SK-N-SH (cell line): ENCODE results near the gene DDIT3. TPM values are rescaled to one million over a fixed set of nuclear protein-coding genes. Genes with fewer than 3 reads are reported as not detected.

ENCODE experiments used
- CTCF ChIA-PET: fragments of 300-600, 350-600 bp; formaldehyde crosslinking; extraction: SDS; loops from one replicate; lab custom pipeline; 2021; lab: Yijun Ruan, JAX
- POLR2A ChIA-PET: fragments of 350-600 bp; sonication (Branson Sonifier 250); formaldehyde crosslinking; extraction: SDS; loops from one replicate; lab custom pipeline; 2020; ENCODE audit warnings: antibody characterized with exemption, inconsistent platforms; lab: Yijun Ruan, JAX
- DNase-seq: peaks from one replicate; pipeline ENCODE4 v3.0.0; 2012
- H2AFZ ChIP-seq: fragments of 200-600 bp; sonication (generic); 2 replicates; pipeline ENCODE4 v1.8.1; 2016; ENCODE audit warnings: antibody characterized with exemption, mild to moderate bottlenecking, low read depth
- H3F3A ChIP-seq: fragments of 200-600 bp; sonication (generic); replicated peaks from 2 replicates; pipeline ENCODE3; 2016; ENCODE audit warnings: antibody characterized with exemption, mild to moderate bottlenecking; ENCODE audit not compliant: insufficient read depth
- H3K27ac ChIP-seq, 2 experiments: fragments of 200-500 bp in 1 of 2; fragments of 200-600 bp in 1 of 2; sonication (Bioruptor generic) in 1 of 2; sonication (generic), shearing (Covaris generic) in 1 of 2; 2 replicates each; pipeline versions ENCODE4 v1.5.1 to v1.6.1; 2014 to 2016; ENCODE audit warnings: low read depth in 2 of 2, inconsistent platforms in 1 of 2, low read length in 1 of 2, mild to moderate bottlenecking in 1 of 2, mixed read lengths in 1 of 2
- H3K27me3 ChIP-seq: fragments of 200-600 bp; sonication (generic), shearing (Covaris generic); 2 replicates; pipeline ENCODE4 v1.6.1; 2016; ENCODE audit warnings: mixed run types; ENCODE audit not compliant: insufficient read depth
- H3K36me3 ChIP-seq, 2 experiments: fragments of 200-500 bp in 1 of 2; fragments of 200-600 bp in 1 of 2; sonication (Bioruptor generic) in 1 of 2; sonication (generic) in 1 of 2; replicated peaks in 1 of 2; 2 replicates each; pipeline versions ENCODE3 to v1.5.1; 2014 to 2016; ENCODE audit warnings: low read length in 1 of 2, mild to moderate bottlenecking in 1 of 2; ENCODE audit not compliant: insufficient read depth in 2 of 2, control insufficient read depth in 1 of 2
- H3K4me1 ChIP-seq, 2 experiments: fragments of 200-500 bp in 1 of 2; fragments of 200-600 bp in 1 of 2; sonication (Bioruptor generic) in 1 of 2; sonication (generic), shearing (Covaris generic) in 1 of 2; 2 replicates each; pipeline versions ENCODE4 v1.5.1 to v1.6.1; 2014 to 2016; ENCODE audit warnings: low read depth in 1 of 2, low read length in 1 of 2, mixed run types in 1 of 2; ENCODE audit not compliant: insufficient read depth in 2 of 2, control insufficient read depth in 1 of 2
- H3K4me2 ChIP-seq: fragments of 200-600 bp; sonication (generic), shearing (Covaris generic); 2 replicates; pipeline ENCODE4 v1.6.1; 2017; ENCODE audit warnings: mixed run types
- H3K4me3 ChIP-seq, 2 experiments: fragments of 200-500 bp in 1 of 2; fragments of 200-600 bp in 1 of 2; sonication (Bioruptor generic) in 1 of 2; sonication (generic), shearing (Covaris generic) in 1 of 2; 2 replicates each; pipeline versions ENCODE4 v1.5.1 to v1.8.1; 2014 to 2016; ENCODE audit warnings: low read depth in 2 of 2, inconsistent platforms in 1 of 2, low read length in 1 of 2, mild to moderate bottlenecking in 1 of 2, mixed read lengths in 1 of 2, moderate library complexity in 1 of 2
- H3K79me2 ChIP-seq: fragments of 200-600 bp; sonication (generic); 2 replicates; pipeline ENCODE4 v1.8.1; 2017; ENCODE audit warnings: mild to moderate bottlenecking; ENCODE audit not compliant: insufficient read depth
- H3K9ac ChIP-seq: fragments of 200-600 bp; sonication (generic); 2 replicates; pipeline ENCODE4 v1.6.1; 2017; ENCODE audit warnings: mixed run types
- H3K9me2 ChIP-seq: fragments of 200-600 bp; sonication (generic); 2 replicates; pipeline ENCODE4 v1.6.1; 2017; ENCODE audit warnings: mixed run types
- H3K9me3 ChIP-seq: fragments of 200-600 bp; sonication (generic); 2 replicates; pipeline ENCODE4 v1.6.1; 2017; ENCODE audit warnings: mixed run types, mild to moderate bottlenecking, moderate library complexity
- H4K20me1 ChIP-seq: fragments of 200-600 bp; sonication (generic); 2 replicates; pipeline ENCODE4 v1.6.1; 2017; ENCODE audit warnings: mild to moderate bottlenecking, mixed run types; ENCODE audit not compliant: insufficient read depth
- CHD2 ChIP-seq: fragments of 150-350 bp; IDR thresholded peaks from 2 replicates; pipeline ENCODE4 v1.6.1; 2018; ENCODE audit warnings: low read length; ENCODE audit not compliant: partially characterized antibody
- EZH2phosphoT487 ChIP-seq: fragments of 200-600 bp; sonication (generic); IDR thresholded peaks from 2 replicates; pipeline ENCODE4 v1.6.1; 2017; ENCODE audit warnings: low read depth, mixed run types, mild to moderate bottlenecking, antibody characterized with exemption, moderate library complexity, borderline replicate concordance
- FOSL2 ChIP-seq: IDR thresholded peaks from 2 replicates; pipeline ENCODE4 v1.4.0; 2012; ENCODE audit warnings: low read depth, mild to moderate bottlenecking, moderate library complexity, borderline replicate concordance
- FOXM1 ChIP-seq: IDR thresholded peaks from 2 replicates; pipeline ENCODE4 v1.4.0; 2012; ENCODE audit warnings: low read depth, mild to moderate bottlenecking
- JUND ChIP-seq: IDR thresholded peaks from 2 replicates; pipeline ENCODE4 v1.4.0; 2012
- MXI1 ChIP-seq: IDR thresholded peaks from 2 replicates; pipeline ENCODE4 v1.6.1; 2012; ENCODE audit warnings: mild to moderate bottlenecking, low read depth, low read length, improper control_type of control experiment
- NRF1 ChIP-seq: IDR thresholded peaks from 2 replicates; pipeline ENCODE4 v1.6.1; 2012; ENCODE audit warnings: low read depth, mild to moderate bottlenecking, low read length
- PBX3 ChIP-seq: IDR thresholded peaks from 2 replicates; pipeline ENCODE4; 2012
- POLR2AphosphoS5 ChIP-seq: IDR thresholded peaks from 2 replicates; pipeline ENCODE4 v1.6.1; 2012; ENCODE audit warnings: low read depth, low read length
- RAD21 ChIP-seq: IDR thresholded peaks from 2 replicates; pipeline ENCODE4 v1.6.1; 2012; ENCODE audit warnings: mild to moderate bottlenecking, low read length
- RCOR1 ChIP-seq: fragments of 150-350 bp; IDR thresholded peaks from 2 replicates; pipeline ENCODE4 v1.6.1; 2017; ENCODE audit warnings: antibody characterized with exemption, low read length
- REST ChIP-seq: IDR thresholded peaks from 2 replicates; pipeline ENCODE4 v1.6.1; 2012; ENCODE audit warnings: mild to moderate bottlenecking, low read depth, low read length, moderate library complexity
- RXRA ChIP-seq: IDR thresholded peaks from 2 replicates; pipeline ENCODE4 v1.4.0; 2012; ENCODE audit warnings: low read depth, mild to moderate bottlenecking, borderline replicate concordance
- TAF1 ChIP-seq: IDR thresholded peaks from 2 replicates; pipeline ENCODE4 v1.6.1; 2012; ENCODE audit warnings: low read depth, mild to moderate bottlenecking, low read length, moderate library complexity, borderline replicate concordance
- WGBS: methylation state at CpG from one replicate; pipeline ENCODE4 v1.1.6; 2017; ENCODE audit warnings: low lambda C conversion rate; 5-methylcytosine and 5-hydroxymethylcytosine counted together
- polyA plus RNA-seq, 3 experiments: library from polyadenylated mRNA; depleted of rRNA; stranded (reverse); fragments of >200 nt; gene quantifications; 2 replicates each; pipeline ENCODE4 v1.2.3, GENCODE V29; 2012
- TF ChIP-seq, protein P1 (sequence below): fragments of 200-600 bp; sonication (generic); IDR thresholded peaks from 2 replicates; pipeline ENCODE4 v1.6.1; 2017; ENCODE audit warnings: antibody characterized with exemption, mild to moderate bottlenecking, moderate library complexity

Gene DDIT3
- polyA plus RNA-seq, 1 of the 3 experiments (the other 2 are of a cell fraction), result 26.3 TPM

DNA sequence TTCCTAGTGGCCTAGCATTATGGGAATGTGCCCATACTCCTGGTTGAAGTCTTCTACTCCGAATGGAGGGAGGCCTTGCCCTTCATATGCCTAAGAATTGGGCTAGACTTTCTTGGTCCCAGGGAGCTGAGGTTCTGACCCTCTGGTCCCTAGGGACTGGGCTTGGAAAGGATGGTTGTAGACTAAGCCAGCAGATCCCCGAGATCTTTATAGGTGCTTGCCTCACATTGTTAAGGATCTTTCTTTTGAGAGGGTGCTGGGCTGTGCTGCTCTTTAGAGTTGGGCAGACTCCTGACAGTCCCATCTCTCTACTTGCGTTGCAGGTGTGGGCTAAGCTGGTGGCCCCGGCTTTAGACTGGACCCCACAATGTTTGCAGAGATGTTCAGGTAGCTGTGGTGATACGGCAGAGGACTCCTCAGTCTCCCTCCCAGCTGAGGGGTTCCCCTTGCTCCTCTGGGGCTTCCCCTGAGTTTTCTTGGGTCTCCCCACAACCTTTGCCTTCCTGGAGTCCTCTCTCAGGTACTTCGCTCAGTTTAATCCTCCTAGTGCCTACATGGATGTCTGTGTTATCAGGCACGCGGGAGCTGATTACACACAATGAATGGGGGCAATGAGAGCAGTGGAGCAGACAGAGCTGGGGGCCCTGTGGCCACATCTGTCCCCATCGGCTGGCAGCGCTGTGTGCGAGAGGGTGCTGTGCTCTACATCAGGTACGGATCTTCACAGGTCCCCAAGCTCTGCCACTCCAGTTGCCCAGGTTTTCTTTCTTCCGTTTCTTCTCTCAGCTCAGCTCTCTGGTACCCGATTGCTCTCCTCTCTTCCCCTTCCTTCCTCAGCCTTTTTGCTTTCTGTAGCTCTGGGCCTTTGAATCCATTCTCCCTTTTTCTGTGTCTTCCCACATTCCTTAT, 3.6 kb upstream of the DDIT3 start (continued):
- TF ChIP-seq REST, result no peak
- TF ChIP-seq RCOR1, result no peak

DNA sequence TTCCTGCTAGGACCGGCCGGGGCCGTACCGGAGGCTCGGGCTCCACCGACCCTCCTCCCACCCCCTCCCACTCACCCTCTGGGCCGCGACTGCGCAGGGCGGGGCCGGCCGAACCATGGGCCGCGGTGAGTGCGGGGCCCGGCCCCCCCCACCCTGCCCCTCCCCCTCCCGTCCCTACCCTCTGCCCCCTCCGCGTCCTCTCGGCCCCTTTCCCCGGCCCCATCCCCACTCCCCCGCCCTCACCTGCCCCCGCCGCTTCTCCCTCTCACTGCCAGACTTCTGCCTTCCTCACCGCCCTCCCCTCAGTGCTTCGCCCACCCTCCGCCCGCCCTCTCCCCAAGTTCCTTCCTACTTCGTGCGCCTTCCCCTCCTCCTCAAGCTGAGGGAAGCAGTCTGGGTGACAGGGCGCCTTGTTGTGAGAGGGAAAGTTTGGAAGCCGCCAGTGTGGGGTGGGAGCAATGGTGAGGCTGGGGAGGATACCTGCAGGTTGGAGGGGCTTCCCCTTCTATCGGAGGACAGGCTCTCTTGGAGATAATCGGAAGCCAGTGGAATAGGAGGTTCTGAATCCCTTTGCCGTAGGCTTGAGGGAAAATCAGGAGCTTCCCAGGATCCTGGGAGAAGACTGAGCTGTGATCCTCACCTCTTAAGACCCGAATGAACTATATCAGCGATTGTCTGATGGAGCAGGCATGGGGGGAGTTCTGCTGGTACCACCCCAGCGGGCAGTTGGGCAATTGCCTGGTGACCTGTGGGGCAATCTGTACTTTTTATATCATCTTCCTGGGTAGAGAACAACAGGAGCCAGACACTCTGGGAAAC, 2.8 kb upstream of the DDIT3 start:
- ChIA-PET POLR2A (interaction anchor here (0.6 to 1.8 kb wide), 2 partner anchors 9 to 99 kb away, joined by 3 to 8 read pairs; no protein-coding TSS in a partner anchor), CTCF (interaction anchor here (0.9 to 1.5 kb wide), 3 partner anchors 61 to 284 kb away, joined by 3 to 9 read pairs (median 3); no protein-coding TSS in a partner anchor)
- no peak for TF ChIP-seq MXI1
- TF ChIP-seq, protein P1, sequence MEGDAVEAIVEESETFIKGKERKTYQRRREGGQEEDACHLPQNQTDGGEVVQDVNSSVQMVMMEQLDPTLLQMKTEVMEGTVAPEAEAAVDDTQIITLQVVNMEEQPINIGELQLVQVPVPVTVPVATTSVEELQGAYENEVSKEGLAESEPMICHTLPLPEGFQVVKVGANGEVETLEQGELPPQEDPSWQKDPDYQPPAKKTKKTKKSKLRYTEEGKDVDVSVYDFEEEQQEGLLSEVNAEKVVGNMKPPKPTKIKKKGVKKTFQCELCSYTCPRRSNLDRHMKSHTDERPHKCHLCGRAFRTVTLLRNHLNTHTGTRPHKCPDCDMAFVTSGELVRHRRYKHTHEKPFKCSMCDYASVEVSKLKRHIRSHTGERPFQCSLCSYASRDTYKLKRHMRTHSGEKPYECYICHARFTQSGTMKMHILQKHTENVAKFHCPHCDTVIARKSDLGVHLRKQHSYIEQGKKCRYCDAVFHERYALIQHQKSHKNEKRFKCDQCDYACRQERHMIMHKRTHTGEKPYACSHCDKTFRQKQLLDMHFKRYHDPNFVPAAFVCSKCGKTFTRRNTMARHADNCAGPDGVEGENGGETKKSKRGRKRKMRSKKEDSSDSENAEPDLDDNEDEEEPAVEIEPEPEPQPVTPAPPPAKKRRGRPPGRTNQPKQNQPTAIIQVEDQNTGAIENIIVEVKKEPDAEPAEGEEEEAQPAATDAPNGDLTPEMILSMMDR, result 0 out of 2 replicates have a peak, but pooled peaks have one; percentile 13
- no peak for TF ChIP-seq CHD2
- TF ChIP-seq TAF1, result 0 out of 2 replicates have a peak, but pooled peaks have one; percentile 14
- no peak for TF ChIP-seq POLR2AphosphoS5
- TF ChIP-seq REST, result no peak
- TF ChIP-seq FOSL2, result no peak
- TF ChIP-seq RAD21, result no peak
- TF ChIP-seq EZH2phosphoT487, result no peak
- TF ChIP-seq FOXM1, result no peak
- TF ChIP-seq RXRA, result no peak
- TF ChIP-seq NRF1, result no peak
- no peak for TF ChIP-seq PBX3
- no peak for TF ChIP-seq JUND
- Histone ChIP-seq H3K27me3 (no peaks in the 10 kb centered on the region), H4K20me1 (peaks cover 28% of the 10 kb centered on the region), H3K79me2 (peaks cover 50% of the 10 kb centered on the region), H3F3A (peaks cover 32% of the 10 kb centered on the region), H3K9ac (peak overlapping the region; percentile 86), H3K9me2 (no peaks in the 10 kb centered on the region), H3K4me2 (peak overlapping the region; percentile 94), H3K4me1 (peaks cover 31 to 46% of the 10 kb centered on the region in 2 experiments), H3K36me3 (peaks cover 33 to 42% of the 10 kb centered on the region in 2 experiments), H3K27ac (peak overlapping the region; percentile 81 to 93), H2AFZ (no peak overlapping the region), H3K9me3 (no peaks in the 10 kb centered on the region), H3K4me3 (peak overlapping the region; percentile 72 to 88)
- DNase-seq, result no peak
- WGBS, result 2% methylated on average over 27 of the region's 38 CpGs
